Neutrophil (primary cell): Measurements from ENCODE around the gene SCMH1.
"Not testable (repeated sequence)": the region's sequence is repeated elsewhere in the genome, so short reads cannot be mapped to it uniquely, and the experiment has no call there.

ENCODE experiments used
- H3K27ac ChIP-seq: fragments of 200-600 bp; sonication (generic); 2 replicates; pipeline ENCODE4 v1.5.1; 2016; ENCODE audit warnings: mild to moderate bottlenecking, moderate library complexity
- H3K27me3 ChIP-seq: fragments of 200-600 bp; sonication (generic); 2 replicates; pipeline ENCODE4 v1.6.0; 2016; ENCODE audit warnings: mild to moderate bottlenecking
- H3K36me3 ChIP-seq: fragments of 200-600 bp; sonication (generic); 2 replicates; pipeline ENCODE4 v1.5.1; 2017
- H3K4me1 ChIP-seq, 2 experiments: fragments of 200-600 bp in 1 of 2; sonication (generic) in 1 of 2; 1 replicate in 1 of 2; 2 replicates in 1 of 2; pipeline versions ENCODE4 v1.5.1 to v1.6.1; 2013 to 2016; ENCODE audit warnings: low read depth in 1 of 2, low read length in 1 of 2, mild to moderate bottlenecking in 1 of 2, moderate library complexity in 1 of 2; ENCODE audit not compliant: control insufficient read depth in 1 of 2, insufficient read depth in 1 of 2
- H3K4me3 ChIP-seq, 2 experiments: fragments of 200-600 bp in 1 of 2; sonication (generic) in 1 of 2; 1 replicate in 1 of 2; 2 replicates in 1 of 2; pipeline ENCODE4 v1.5.1; 2013 to 2016; ENCODE audit warnings: low read depth in 1 of 2, low read length in 1 of 2, mild to moderate bottlenecking in 1 of 2, moderate library complexity in 1 of 2
- H3K9me3 ChIP-seq: fragments of 200-600 bp; sonication (generic); 2 replicates; pipeline ENCODE4 v1.5.1; 2016
- CTCF ChIP-seq: fragments of 200-600 bp; sonication (generic); IDR thresholded peaks from 2 replicates; pipeline ENCODE4 v1.5.1; 2016; ENCODE audit warnings: antibody characterized with exemption

The SCMH1 gene

DNA sequence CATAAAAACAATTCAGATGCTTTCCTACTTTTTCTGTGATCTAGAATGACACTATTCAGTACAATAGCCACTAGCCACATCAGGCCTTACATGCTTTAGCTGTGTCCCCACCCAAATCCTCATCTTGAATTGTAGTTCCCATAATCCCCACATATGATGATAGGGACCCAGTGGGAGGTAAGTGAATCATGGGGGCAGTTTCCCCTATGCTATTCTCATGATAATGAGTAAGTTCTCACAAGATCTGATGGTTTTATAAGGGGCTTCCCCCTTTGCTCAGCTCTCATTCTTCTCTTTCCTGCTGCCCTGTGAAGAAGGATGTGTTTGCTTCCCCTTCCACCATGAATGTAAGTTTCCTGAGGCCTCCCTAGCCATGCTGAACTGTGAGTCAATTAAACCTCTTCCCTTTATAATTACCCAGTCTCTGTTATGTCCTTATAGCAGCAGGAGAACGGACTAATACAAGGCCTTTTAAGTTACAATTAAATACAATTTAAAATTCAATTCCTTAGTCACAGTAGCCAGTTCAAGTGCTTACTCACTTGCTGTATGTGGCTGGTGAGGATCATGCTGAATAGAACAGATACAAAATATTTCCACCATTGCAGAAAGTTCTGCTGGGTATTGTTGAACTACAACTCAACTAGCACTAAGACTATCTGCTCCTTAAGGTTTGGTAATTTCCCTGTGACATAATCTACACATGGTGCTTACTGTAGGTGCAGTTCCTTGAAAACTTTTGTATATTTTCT is 106.7 kb downstream of the SCMH1 start:
- Histone ChIP-seq H3K36me3 (no peaks in the 10 kb centered on the region), H3K9me3 (no peaks in the 10 kb centered on the region), H3K27me3 (no peaks in the 10 kb centered on the region), H3K4me3 (no peak overlapping the region), H3K27ac (no peak overlapping the region), H3K4me1 (no peaks in the 10 kb centered on the region)
- no peak for TF ChIP-seq CTCF

DNA sequence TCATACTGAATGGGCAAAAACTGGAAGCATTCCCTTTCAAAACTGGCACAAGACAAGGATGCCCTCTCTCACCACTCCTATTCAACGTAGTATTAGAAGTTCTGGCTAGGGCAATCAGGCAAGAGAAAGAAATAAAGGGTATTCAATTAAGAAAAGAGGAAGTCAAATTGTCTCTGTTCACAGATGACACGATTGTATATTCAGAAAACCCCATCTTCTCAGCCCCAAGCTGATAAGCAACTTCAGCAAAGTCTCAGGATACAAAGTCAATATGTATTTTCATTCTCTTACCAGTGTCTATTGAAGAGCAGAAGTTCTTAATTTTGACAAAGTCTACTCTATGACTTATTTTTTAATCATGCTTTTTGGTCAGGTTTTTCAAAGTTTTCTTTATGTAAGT is 107.8 kb downstream of the SCMH1 start:
- H3K4me1 ChIP-seq, H3K27me3 ChIP-seq, H3K36me3 ChIP-seq, H3K4me3 ChIP-seq, H3K27ac ChIP-seq, H3K9me3 ChIP-seq: not testable (repeated sequence)

GRCh38 chr1:41122851-41123518 is 119.1 kb downstream of the SCMH1 start:
- H3K9me3 ChIP-seq: no peaks in the 10 kb centered on the region

GRCh38 chr1:41122148-41122547 is 120.0 kb downstream of the SCMH1 start:
- Histone ChIP-seq H3K9me3 (no peaks in the 10 kb centered on the region), H3K4me1 (no peaks in the 10 kb centered on the region), H3K36me3 (no peaks in the 10 kb centered on the region), H3K27ac (no peak overlapping the region), H3K4me3 (no peak overlapping the region), H3K27me3 (no peaks in the 10 kb centered on the region)
- no peak for TF ChIP-seq CTCF

More at GRCh38 chr1:41122851-41123518, 119.1 kb downstream of the SCMH1 start:
- H3K4me1 ChIP-seq: peaks cover 0 to 4% of the 10 kb centered on the region in 2 experiments
- H3K27me3 ChIP-seq: no peaks in the 10 kb centered on the region
- TF ChIP-seq CTCF: no peak
- H3K27ac ChIP-seq: no peak overlapping the region
- H3K36me3 ChIP-seq: no peaks in the 10 kb centered on the region
- H3K4me3 ChIP-seq: no peak overlapping the region

GRCh38 chr1:41118645-41119044 is 123.5 kb downstream of the SCMH1 start:
- no peaks in the 10 kb centered on the region for H3K36me3 ChIP-seq
- H3K9me3 ChIP-seq: no peaks in the 10 kb centered on the region
- H3K27ac ChIP-seq: no peak overlapping the region
- H3K27me3 ChIP-seq: no peaks in the 10 kb centered on the region
- H3K4me3 ChIP-seq: no peak overlapping the region
- TF ChIP-seq CTCF: no peak
- no peaks in the 10 kb centered on the region for H3K4me1 ChIP-seq

GRCh38 chr1:41117241-41117640 is 124.9 kb downstream of the SCMH1 start:
- H3K4me1 ChIP-seq, H3K27ac ChIP-seq, H3K27me3 ChIP-seq, H3K9me3 ChIP-seq, H3K36me3 ChIP-seq, H3K4me3 ChIP-seq: not testable (repeated sequence)
